ENCODE data around the gene RER1. TPM values are rescaled to one million over a fixed set of nuclear protein-coding genes. Genes with fewer than 3 reads are reported as not detected.

Gene RER1
- total RNA-seq, 1 donor from 2014 or later = 97.9 TPM

DNA sequence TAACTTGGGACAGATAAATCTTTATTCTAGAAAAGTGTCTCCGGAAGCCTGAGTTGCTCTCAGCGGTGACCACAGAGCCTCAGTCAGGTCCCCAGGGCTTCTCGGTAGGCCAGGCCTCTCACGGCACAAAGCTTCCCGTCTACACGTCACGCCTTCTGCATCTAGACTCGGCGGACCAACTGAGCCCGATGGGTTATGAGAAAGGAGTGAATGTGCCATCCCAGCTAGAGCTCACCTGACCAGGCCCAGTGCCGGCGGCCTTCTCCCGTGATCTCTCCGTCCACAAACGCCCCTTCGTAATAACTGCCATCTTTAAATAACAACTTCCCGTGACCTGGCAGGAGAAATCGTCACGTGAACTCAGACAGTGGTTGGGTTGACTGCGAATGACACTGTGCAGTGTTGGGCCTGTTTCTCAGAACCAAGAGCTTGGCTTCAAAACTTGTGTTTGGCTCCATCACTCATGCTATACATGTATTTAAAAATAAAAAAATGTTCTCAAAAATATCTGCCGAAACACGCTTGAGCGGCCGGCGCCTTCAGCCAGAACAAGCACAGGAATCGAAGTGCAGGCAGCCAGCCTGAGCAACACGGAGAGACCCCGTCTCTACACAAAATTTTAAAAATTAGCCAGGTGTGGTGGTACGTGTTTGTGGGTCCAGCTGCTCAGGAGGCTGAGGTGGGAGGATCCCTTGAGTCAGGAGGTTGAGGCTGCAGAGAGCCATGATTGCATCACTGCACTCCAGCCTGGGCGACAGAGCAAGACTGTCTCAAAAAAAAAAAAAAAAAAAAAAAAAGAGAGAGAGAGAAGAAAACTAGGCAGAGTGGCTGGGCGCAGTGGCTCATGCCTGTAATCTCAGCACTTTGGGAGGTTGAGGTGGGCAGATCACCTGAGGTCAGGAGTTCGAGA lies 3.4 kb upstream of the RER1 start:
- DNase-seq (ENCODE audit: low read depth, low spot score) = no peak

GRCh38 chr1:2389644-2390043 lies 2.0 kb upstream of the RER1 start:
- no peak for DNase-seq (ENCODE audit: low read depth, low spot score)

DNA sequence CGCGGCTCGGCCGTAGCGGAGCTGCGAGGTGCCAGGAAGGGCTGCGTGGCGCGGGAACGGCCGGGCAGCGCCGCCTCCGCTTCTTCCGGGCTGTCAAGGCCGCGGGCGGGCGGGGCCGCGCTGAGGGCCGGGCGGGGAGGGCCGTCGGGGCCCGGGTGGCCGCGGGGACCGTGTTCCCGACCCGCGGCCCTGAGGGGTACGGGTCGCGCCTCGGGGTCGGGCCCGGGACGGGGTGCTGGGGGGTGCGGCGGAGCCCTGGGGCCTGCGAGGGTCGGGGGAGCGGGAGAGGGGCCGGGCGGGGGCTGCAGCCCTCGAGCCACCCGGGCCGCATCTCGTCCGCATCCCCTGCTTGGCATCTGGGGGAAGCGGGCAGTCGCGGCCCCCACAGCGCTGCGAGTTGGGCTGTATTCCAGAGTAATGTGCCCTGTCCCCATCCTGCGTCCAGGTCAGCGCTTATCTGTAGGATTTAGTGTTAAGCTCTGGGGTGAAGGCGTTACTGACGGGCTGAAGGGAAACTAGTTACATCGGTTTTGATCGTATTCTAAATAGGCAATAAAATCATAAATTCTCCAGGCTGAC lies 379 bp downstream of the RER1 start:
- no peak for DNase-seq (ENCODE audit: low read depth, low spot score)

- DNase-seq (ENCODE audit: low read depth, low spot score) = no peak
Measured at GRCh38 chr1:2392686-2393085, 1.0 kb downstream of the RER1 start.

DNA sequence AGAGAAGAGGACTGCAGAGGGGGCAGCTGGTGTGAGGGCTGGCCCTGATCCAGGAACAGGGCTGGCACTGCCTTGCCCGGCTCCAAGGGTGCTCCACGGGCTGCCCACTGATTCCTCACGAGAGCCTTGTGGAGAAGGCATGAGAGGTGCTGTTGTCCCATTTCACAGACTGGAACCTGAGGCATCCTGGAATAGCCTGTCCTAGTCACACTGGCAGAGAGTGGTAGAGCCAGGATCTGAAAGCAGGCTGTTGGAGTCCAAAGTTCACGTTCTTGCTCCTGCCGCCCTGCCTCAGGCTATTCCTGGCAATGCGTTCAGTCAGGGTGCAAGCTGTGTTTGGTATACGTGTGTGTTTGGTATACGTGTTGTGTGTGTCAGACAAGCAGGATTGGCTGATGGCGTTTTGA lies 1.8 kb downstream of the RER1 start:
- DNase-seq (ENCODE audit: low read depth, low spot score) = no peak

GRCh38 chr1:2394220-2394619 lies 2.6 kb downstream of the RER1 start:
- no peak for DNase-seq (ENCODE audit: low read depth, low spot score)

GRCh38 chr1:2394761-2395160 lies 3.1 kb downstream of the RER1 start:
- no peak for DNase-seq (ENCODE audit: low read depth, low spot score)

- no peak for DNase-seq (ENCODE audit: low read depth, low spot score)
Measured at GRCh38 chr1:2395245-2395644, 3.6 kb downstream of the RER1 start.

- DNase-seq (ENCODE audit: low read depth, low spot score) = no peak
Measured at GRCh38 chr1:2396059-2396458, 4.4 kb downstream of the RER1 start.

- no peak for DNase-seq (ENCODE audit: low read depth, low spot score)
Measured at GRCh38 chr1:2396476-2396875, 4.8 kb downstream of the RER1 start.

- DNase-seq (ENCODE audit: low read depth, low spot score) = no peak
Measured at GRCh38 chr1:2397007-2397679, 5.5 kb downstream of the RER1 start.

- no peak for DNase-seq (ENCODE audit: low read depth, low spot score)
Measured at GRCh38 chr1:2398871-2399270, 7.2 kb downstream of the RER1 start.

DNA sequence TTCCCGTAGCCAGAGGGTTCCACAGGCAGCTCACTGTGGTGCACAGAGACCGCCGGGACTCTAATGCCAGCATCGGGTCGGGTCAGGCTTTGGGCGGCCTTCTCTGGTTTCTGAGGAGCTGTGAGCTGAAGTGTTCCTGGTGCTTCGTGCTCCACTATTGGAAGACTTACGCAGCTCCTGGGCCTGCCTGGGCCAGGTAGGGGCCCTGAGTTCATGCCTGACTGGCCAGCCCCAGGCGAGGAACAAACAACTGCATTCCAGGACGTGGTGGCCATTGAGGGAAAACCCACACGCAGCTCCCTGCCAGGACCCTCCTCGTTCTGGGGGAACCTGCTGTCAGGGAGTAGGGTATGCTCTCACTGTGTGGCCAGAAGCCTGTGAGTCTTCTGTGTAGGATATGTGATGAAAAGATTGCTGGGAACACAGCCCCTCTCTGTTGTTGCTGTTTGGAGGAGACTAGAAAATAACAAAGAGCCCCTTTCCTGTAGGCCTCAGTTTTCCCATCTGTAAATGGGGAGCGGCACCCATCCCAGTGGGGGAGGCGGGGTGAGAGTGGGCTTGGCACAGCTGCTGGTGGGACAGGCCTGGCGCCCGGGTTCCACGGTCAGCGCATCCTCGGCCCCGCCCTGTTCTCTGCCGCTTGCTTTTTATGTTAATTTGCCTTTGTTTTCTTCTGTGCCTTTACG lies 8.4 kb downstream of the RER1 start:
- no peak for DNase-seq (ENCODE audit: low read depth, low spot score)

GRCh38 chr1:2400576-2400909 lies 8.9 kb downstream of the RER1 start:
- no peak for DNase-seq (ENCODE audit: low read depth, low spot score)

GRCh38 chr1:2400950-2401649 lies 9.5 kb downstream of the RER1 start:
- DNase-seq (ENCODE audit: low read depth, low spot score) = no peak

DNA sequence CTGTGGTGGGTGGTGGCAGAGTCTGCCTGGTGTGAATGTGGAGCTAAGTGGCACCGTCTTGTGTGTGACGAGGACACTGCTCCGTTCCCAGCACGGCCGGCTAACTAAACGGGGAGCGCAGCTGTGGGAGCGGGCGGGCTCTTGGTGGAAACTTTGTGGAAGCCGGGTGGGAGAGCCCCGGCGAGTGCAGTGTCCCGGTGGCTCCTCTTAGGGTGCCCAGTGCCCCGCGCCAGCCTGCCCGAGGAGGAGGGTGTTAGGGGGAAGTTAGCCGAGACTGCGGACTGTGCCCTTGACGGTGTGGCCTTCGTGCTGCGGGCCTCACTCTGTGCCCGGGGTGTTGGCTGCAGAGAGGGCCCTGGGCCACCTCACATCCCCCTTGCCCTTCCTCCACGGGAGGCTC lies 10.8 kb downstream of the RER1 start:
- DNase-seq (ENCODE audit: low read depth, low spot score) = no peak

- DNase-seq (ENCODE audit: low read depth, low spot score) = no peak
Measured at GRCh38 chr1:2403273-2403672, 11.6 kb downstream of the RER1 start.

DNA sequence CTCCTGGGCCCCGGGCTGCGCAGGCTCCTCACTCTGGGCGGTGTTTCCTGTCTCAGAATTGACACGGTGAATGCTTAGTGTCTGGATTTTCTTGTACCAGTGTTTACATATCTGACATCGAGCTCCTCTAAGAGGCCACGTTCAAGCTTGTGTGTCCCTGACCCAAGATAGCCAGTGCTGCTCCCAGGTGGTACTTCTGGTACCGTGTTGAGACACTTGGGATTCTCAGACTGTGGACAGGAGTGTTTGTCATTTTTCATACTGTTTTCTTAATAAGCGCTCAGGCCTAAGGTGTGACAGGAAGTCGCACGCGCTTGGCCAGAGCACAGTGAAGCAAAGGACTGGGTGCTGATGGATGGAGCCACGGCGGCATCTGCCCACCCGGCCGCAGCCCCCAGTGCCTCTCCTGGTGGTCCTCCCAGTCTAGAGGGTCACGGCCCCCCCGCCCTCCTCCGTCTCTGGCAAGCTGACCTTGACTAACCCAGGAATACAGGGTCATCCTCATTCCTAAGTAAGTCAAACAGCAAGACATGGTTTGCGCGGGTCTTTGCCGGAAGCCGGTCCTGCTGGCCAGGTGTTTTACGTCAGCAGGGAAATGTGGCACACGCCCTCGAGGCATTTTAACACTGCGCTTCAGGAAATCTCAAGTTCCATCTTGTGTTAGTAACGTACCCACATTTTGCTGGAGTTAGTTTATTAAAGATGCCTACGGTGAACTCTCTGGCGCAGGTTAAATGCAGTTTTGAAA lies 12.7 kb downstream of the RER1 start:
- no peak for DNase-seq (ENCODE audit: low read depth, low spot score)

DNA sequence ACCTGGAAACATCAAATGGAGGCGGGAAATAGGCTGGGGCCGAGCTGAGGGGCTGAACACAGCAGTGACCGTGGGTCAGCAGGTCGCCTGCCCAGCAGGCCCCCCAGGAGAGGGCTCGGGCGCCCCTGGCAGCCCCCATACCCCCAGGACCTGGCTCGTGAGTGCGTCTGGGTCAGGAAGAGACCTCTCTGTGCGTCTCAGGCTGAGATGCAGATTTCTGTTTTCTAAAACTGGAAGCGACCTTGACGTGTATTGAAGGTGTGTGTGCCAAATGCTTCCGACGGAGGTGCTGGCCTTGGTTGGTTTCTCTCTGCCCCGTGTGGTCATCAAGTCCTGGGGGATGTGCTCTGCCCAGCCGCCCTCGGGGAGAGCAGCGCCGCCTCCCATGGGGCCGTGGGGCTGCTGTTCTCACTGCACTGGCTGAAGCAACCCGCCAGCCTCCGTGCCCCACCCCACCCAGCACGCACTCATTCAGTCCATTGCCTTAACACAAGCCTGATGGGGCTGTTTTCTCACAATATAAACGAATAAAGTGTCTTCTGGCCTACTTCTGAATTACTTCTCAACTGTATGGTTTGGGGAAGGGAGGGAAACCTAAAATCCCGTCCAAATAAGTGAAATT lies 13.4 kb downstream of the RER1 start:
- no peak for DNase-seq (ENCODE audit: low read depth, low spot score)

DNA sequence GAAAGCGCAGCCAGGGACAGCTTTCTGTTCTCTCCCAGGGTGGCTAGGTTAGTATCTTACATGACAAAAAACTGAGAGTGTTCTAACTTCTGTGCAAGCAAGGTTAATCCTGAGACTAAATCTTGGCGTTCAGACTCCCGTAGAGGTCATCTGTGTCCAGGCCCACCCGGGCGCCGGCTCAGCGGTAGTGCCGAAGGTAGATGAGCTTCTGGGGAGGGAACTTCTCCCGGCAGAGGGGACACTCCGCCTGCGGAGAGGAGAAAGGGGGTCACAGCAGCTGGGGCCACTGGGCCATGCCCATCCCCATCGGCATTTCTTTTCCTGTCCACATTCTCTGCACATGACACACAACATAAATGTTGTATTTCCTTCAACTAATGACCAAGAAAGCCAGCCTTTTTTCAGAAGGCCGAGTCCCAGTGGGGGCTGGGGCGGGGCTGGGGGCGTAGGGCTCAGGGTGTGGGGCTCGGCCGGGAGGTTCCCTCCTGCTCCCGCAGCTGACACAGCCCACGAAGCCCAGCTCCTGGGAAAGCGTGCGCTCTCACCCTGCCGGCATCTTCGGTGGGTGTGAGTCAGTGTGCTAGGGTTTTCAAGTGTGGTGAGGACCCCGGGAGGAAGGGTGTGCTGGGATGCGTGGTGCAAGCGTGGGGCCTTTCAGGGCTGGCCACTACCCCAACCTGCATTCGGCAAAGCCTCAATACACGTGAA lies 14.1 kb downstream of the RER1 start:
- DNase-seq (ENCODE audit: low read depth, low spot score) = no peak

Data from pulmonary artery endothelial cell (primary cell).